Common myeloid progenitor, CD34-positive (primary cell): ENCODE measurements around the gene FAM13B. TPM values are rescaled to one million over a fixed set of nuclear protein-coding genes. Genes with fewer than 3 reads are reported as not detected.
"Not testable (repeated sequence)": the region's sequence is repeated elsewhere in the genome, so short reads cannot be mapped to it uniquely, and the experiment has no call there.

Source experiments
- CTCF ChIA-PET: fragments of 350-600 bp; sonication (Branson Sonifier 250); formaldehyde crosslinking; loops from one replicate; lab custom pipeline; 2021; ENCODE audit warnings: antibody characterized with exemption; lab: Charles Lee
- POLR2A ChIA-PET: fragments of 350-600 bp; sonication (Branson Sonifier 250); formaldehyde crosslinking; loops from one replicate; lab custom pipeline; 2021; ENCODE audit warnings: antibody characterized with exemption; lab: Charles Lee
- DNase-seq, 3 donors: peaks; one replicate each; pipeline versions ENCODE4 v3.0.0 to v3.0.0-alpha.2; 2013
- H3K27ac ChIP-seq, 2 experiments: 1 replicate in 1 of 2; 2 replicates in 1 of 2; pipeline ENCODE4 v1.7.0; 2013; ENCODE audit warnings: inconsistent platforms in 2 of 2, low read length in 2 of 2, mild to moderate bottlenecking in 2 of 2, low read depth in 1 of 2, moderate library complexity in 1 of 2; ENCODE audit not compliant: severe bottlenecking in 2 of 2, insufficient read depth in 1 of 2, poor library complexity in 1 of 2
- H3K27me3 ChIP-seq, 5 experiments: replicated peaks in 2 of 5; 1 replicate in 3 of 5; 2 replicates in 2 of 5; pipeline versions ENCODE4 v1.6.1 to v1.7.0; 2013; ENCODE audit warnings: low read length in 4 of 5, mild to moderate bottlenecking in 2 of 5, moderate library complexity in 2 of 5, inconsistent platforms in 1 of 5; ENCODE audit not compliant: insufficient read depth in 5 of 5, control insufficient read depth in 4 of 5
- H3K36me3 ChIP-seq, 4 experiments: 1 replicate in 2 of 4; 2 replicates in 2 of 4; pipeline versions ENCODE4 v1.6.1 to v1.7.0; 2013; ENCODE audit warnings: low read length in 3 of 4, control low read depth in 1 of 4, mild to moderate bottlenecking in 1 of 4; ENCODE audit not compliant: control insufficient read depth in 4 of 4, insufficient read depth in 4 of 4
- H3K4me1 ChIP-seq, 4 experiments: 1 replicate in 3 of 4; 2 replicates in 1 of 4; pipeline versions ENCODE4 v1.6.1 to v1.7.1; 2013; ENCODE audit warnings: low read length in 3 of 4, mild to moderate bottlenecking in 3 of 4, control low read depth in 1 of 4, inconsistent platforms in 1 of 4, moderate library complexity in 1 of 4; ENCODE audit not compliant: control insufficient read depth in 4 of 4, insufficient read depth in 4 of 4; ENCODE audit errors: control extremely low read depth in 1 of 4
- H3K4me3 ChIP-seq, 7 experiments: 1 replicate in 4 of 7; 2 replicates in 3 of 7; pipeline versions ENCODE4 v1.5.1 to v1.7.0; 2013; ENCODE audit warnings: mild to moderate bottlenecking in 7 of 7, low read length in 6 of 7, moderate library complexity in 6 of 7, inconsistent platforms in 2 of 7, low read depth in 2 of 7, control low read depth in 1 of 7; ENCODE audit not compliant: insufficient read depth in 4 of 7, control insufficient read depth in 1 of 7; ENCODE audit errors: extremely low read depth in 1 of 7
- H3K9me3 ChIP-seq, 5 experiments: 1 replicate in 4 of 5; 2 replicates in 1 of 5; pipeline versions ENCODE4 v1.6.1 to v1.7.1; 2013; ENCODE audit warnings: low read length in 4 of 5, mild to moderate bottlenecking in 2 of 5, inconsistent platforms in 1 of 5, low read depth in 1 of 5, moderate library complexity in 1 of 5; ENCODE audit not compliant: control insufficient read depth in 4 of 5, insufficient read depth in 2 of 5; ENCODE audit errors: control extremely low read depth in 1 of 5
- WGBS: methylation state at CpG from one replicate; pipeline ENCODE4 v1.1.5; 2013; ENCODE audit not compliant: insufficient coverage; 5-methylcytosine and 5-hydroxymethylcytosine counted together
- polyA plus RNA-seq: library from polyadenylated mRNA; unstranded; fragments of 120-200 nt; gene quantifications from one replicate; pipeline ENCODE4 v1.2.1, GENCODE V29; 2013

Gene FAM13B
- 49.8 TPM for polyA plus RNA-seq

- CTCF ChIA-PET: interaction anchor here (0.5 to 13.2 kb wide), 8 partner anchors 10 to 428 kb away, joined by 3 to 274 read pairs (median 4); no protein-coding TSS in a partner anchor
- Histone ChIP-seq H3K27ac (peak within 1 kb of the TSS; percentile 93 to 97), H3K4me3 (peak within 1 kb of the TSS; percentile 85 to 99 (median 91)), H3K4me1 (peaks cover 21 to 57% (median 43%) of the 10 kb centered on the region in 4 experiments), H3K36me3 (no peaks in the 10 kb centered on the region), H3K27me3 (no peaks in the 10 kb centered on the region), H3K9me3 (no peaks in the 10 kb centered on the region)
- DNase-seq: peak; percentile 78 to 89 (median 84)
- POLR2A ChIA-PET: interaction anchor here (0.6 to 1.2 kb wide), 3 partner anchors 9 to 58 kb away, joined by 3 to 4 read pairs (median 3); no protein-coding TSS in a partner anchor
- WGBS: 0% methylated on average over 59 of the region's 81 CpGs
Measured at GRCh38 chr5:138032572-138033385, at the start of gene FAM13B. Gene FAM13B, minus strand, starts transcription at chr5:138033079. Its CDS starts 13,968 bp downstream, at chr5:138019111.

- Histone ChIP-seq H3K27me3 (no peaks in the 10 kb centered on the region), H3K4me3 (no peak overlapping the region), H3K9me3 (no peaks in the 10 kb centered on the region), H3K27ac (no peak overlapping the region), H3K4me1 (peaks cover 0 to 7% (median 2%) of the 10 kb centered on the region in 4 experiments), H3K36me3 (no peaks in the 10 kb centered on the region)
- 98% methylated on average over 4 of the region's 4 CpGs for WGBS
- POLR2A ChIA-PET: interaction anchor here (0.6 kb wide), 1 partner anchor 66 kb away, joined by 3 read pairs; no protein-coding TSS in a partner anchor
- DNase-seq: peak in 2 of 3 donors; percentile 15 to 23
- CTCF ChIA-PET: interaction anchor here (0.6 to 11.6 kb wide), 17 partner anchors 8 to 62 kb away, joined by 3 to 101 read pairs (median 5); partner anchors contain the start of gene NME5
Measured at GRCh38 chr5:138082033-138082432, 49.2 kb upstream of the FAM13B start.

DNA sequence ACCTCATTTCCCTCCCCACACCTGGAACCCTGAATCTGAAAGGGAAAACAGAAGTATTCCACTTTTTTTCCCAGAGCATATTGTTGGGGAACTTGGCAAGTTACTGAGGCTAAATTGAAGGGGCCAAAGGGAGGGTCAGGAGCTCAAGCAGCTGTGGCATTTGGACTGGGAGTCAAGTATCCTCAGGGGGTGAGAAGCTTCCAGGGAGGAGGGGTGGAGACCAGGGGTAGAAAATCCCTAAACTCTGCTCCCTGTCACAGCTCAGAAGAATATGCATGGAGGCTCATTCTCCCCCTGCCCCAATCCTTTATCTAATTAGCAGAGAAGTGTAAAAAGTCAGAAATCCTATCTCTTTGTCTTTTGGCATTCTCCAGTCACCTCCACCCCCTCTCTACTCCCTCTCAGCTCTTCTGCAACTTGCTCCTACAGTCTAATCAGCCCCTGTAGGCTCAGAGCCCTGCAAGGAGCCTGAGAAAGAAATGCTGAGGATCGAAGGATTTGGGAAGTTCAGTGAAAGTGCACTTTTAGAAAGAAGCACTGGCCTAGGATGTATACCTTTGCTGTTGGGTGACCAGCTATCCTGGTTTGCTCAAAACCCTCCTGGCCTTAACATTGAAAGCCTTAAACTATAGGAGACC is 45.2 kb upstream of the FAM13B start:
- POLR2A ChIA-PET: interaction anchor here (0.8 kb wide), 1 partner anchor 18 kb away, joined by 3 read pairs; no protein-coding TSS in a partner anchor

DNA sequence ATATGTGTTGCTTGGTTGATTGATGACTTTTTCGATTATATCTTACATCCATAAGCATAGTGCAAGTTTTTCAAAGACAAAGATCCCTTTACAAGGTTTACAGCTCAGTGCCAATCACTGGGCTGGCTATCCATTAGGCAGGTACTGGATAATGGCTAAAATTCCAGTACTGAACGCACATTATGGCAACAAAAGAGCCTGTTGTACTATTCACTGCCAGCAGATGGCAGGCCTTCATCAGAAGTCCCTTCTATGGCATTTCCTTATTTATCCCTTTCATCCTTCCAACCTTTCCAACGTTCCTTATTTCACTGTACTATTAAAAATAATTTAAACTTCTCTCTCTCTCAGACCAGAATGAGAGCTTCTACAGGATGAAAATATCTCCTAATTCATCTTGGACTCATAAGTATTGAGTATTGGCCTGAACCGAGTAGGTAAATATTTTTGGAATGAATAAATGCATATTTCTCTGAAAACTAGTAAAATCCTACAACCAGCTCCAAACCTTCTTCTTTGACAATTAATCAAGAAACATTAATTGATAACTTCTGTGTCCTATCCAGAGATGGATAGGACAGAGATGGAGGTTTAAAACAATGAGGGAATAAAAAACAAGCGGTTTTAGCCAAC is 44.3 kb upstream of the FAM13B start:
- peak; percentile 51 to 72 (median 65) for DNase-seq
- Histone ChIP-seq H3K36me3 (no peaks in the 10 kb centered on the region), H3K9me3 (no peaks in the 10 kb centered on the region), H3K4me1 (peaks cover 0 to 7% (median 2%) of the 10 kb centered on the region in 4 experiments), H3K27ac (no peak overlapping the region), H3K27me3 (no peaks in the 10 kb centered on the region), H3K4me3 (no peak overlapping the region)
- 50% methylated on average over 2 of the region's 5 CpGs for WGBS
- POLR2A ChIA-PET: no interaction called here
- CTCF ChIA-PET: interaction anchor here (0.5 to 11.6 kb wide), 31 partner anchors 8 to 449 kb away, joined by 3 to 101 read pairs (median 4); partner anchors contain the start of gene KIF20A

More for the DNA sequence above, 45.2 kb upstream of the FAM13B start:
- DNase-seq: no peak
- H3K27me3 ChIP-seq: no peaks in the 10 kb centered on the region
- no peaks in the 10 kb centered on the region for H3K9me3 ChIP-seq
- no peak overlapping the region for H3K4me3 ChIP-seq
- WGBS: no CpG with 5 or more reads among the region's 1 CpG
- H3K36me3 ChIP-seq: no peaks in the 10 kb centered on the region
- CTCF ChIA-PET: interaction anchor here (0.8 to 11.6 kb wide), 25 partner anchors 9 to 450 kb away, joined by 3 to 101 read pairs (median 6); partner anchors contain the start of gene KIF20A
- H3K4me1 ChIP-seq: peaks cover 0 to 7% (median 2%) of the 10 kb centered on the region in 4 experiments
- H3K27ac ChIP-seq: no peak overlapping the region

DNA sequence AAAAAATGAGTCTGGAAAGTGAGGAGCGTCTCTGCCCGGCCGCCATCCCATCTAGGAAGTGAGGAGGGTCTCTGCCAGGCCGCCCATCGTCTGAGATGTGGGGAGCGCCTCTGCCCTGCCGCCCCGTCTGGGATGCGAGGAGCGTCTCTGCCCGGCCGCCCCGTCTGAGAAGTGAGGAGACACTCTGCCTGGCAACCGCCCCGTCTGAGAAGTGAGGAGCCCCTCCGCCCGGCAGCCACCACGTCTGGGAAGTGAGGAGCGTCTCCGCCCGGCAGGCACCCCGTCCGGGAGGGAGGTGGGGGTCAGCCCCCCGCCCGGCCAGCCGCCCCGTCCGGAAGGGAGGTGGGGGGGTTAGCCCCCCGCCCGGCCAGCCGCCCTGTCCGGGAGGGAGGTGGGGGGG is 37.1 kb upstream of the FAM13B start:
- DNase-seq, H3K9me3 ChIP-seq, H3K27ac ChIP-seq, H3K4me1 ChIP-seq, H3K36me3 ChIP-seq, H3K4me3 ChIP-seq, POLR2A ChIA-PET, H3K27me3 ChIP-seq: not testable (repeated sequence)
- CTCF ChIA-PET: interaction anchor here (1.2 to 10.3 kb wide), 11 partner anchors 8 to 441 kb away, joined by 3 to 274 read pairs (median 11); partner anchors contain the start of genes FAM13B and NME5
- 98% methylated on average over 9 of the region's 32 CpGs for WGBS

GRCh38 chr5:138068742-138069600 is 36.1 kb upstream of the FAM13B start:
- 30% methylated on average over 4 of the region's 6 CpGs for WGBS
- Histone ChIP-seq H3K36me3 (no peaks in the 10 kb centered on the region), H3K9me3 (no peaks in the 10 kb centered on the region), H3K27me3 (no peaks in the 10 kb centered on the region), H3K4me1 (peaks cover 0 to 4% (median 0%) of the 10 kb centered on the region in 4 experiments), H3K27ac (no peak overlapping the region), H3K4me3 (peak overlapping the region in 1 of 7 experiments; percentile 38)
- peak; percentile 81 to 84 (median 81) for DNase-seq
- POLR2A ChIA-PET: interaction anchor here (0.6 kb wide), 1 partner anchor 77 kb away, joined by 7 read pairs; no protein-coding TSS in a partner anchor
- CTCF ChIA-PET: interaction anchor here (0.6 to 10.3 kb wide), 24 partner anchors 9 to 440 kb away, joined by 3 to 274 read pairs (median 4); partner anchors contain the start of genes FAM13B, NME5 and WNT8A
